Peyer's patch (tissue), 4 donors: ENCODE measurements around the gene NLRP1. TPM values are rescaled to one million over a fixed set of nuclear protein-coding genes. Genes with fewer than 3 reads are reported as not detected.

ENCODE experiments used
- DNase-seq, 3 donors: peaks; one replicate each; pipeline ENCODE4 v3.0.0-alpha.2; 2017 to 2019
- H3K27ac ChIP-seq, 4 donors: fragments of 200-600 bp; sonication (generic); one replicate each; pipeline ENCODE4 v1.5.1; 2016 to 2019
- H3K27me3 ChIP-seq, 2 donors: fragments of 200-600 bp; sonication (generic); one replicate each; pipeline ENCODE4 v1.5.1; 2019
- H3K36me3 ChIP-seq, 3 donors: fragments of 200-600 bp; sonication (generic); one replicate each; pipeline ENCODE4 v1.5.1; 2016 to 2019
- H3K4me1 ChIP-seq, 4 donors: fragments of 200-600 bp; sonication (generic); one replicate each; pipeline ENCODE4 v1.5.1; 2016 to 2019
- H3K4me3 ChIP-seq, 4 donors: fragments of 200-600 bp; sonication (generic); 1 replicate in 3 of 4; 2 replicates in 1 of 4; pipeline ENCODE4 v1.5.1; 2016 to 2019; ENCODE audit warnings: mild to moderate bottlenecking in 1 of 4
- H3K9me3 ChIP-seq, 4 donors: fragments of 200-600 bp; sonication (generic); one replicate each; pipeline ENCODE4 v1.5.1; 2016 to 2019; ENCODE audit warnings: mild to moderate bottlenecking in 1 of 4
- POLR2A ChIP-seq, 2 donors: fragments of 450-650 bp; IDR thresholded peaks; one replicate each; pipeline ENCODE4 v1.5.1; 2017; ENCODE audit warnings: antibody characterized with exemption in 2 of 2, mild to moderate bottlenecking in 2 of 2, moderate library complexity in 2 of 2
- total RNA-seq, 4 donors: library from RNA; depleted of rRNA; stranded (reverse); fragments of >200 nt; gene quantifications; one replicate each; pipeline ENCODE4 v1.1.0, GENCODE V29; 2016
- TF ChIP-seq, protein P1 (sequence below), 6 experiments: fragments of 450-650 bp in 4 of 6; fragments of 200-600 bp in 2 of 6; sonication (generic) in 1 of 6; IDR thresholded peaks; one replicate each; pipeline ENCODE4 v1.5.1; 2017 to 2019; ENCODE audit warnings: antibody characterized with exemption in 6 of 6, mild to moderate bottlenecking in 3 of 6, moderate library complexity in 1 of 6

The NLRP1 gene
- total RNA-seq, 4 donors from 2014 or later, result 8.6 to 80.0 (median 18.5) TPM

GRCh38 chr17:5624211-5624610 is 39.9 kb upstream of the NLRP1 start:
- H3K27me3 ChIP-seq, result no peaks in the 10 kb centered on the region
- no peak for TF ChIP-seq POLR2A (IDR thresholded peaks at IDR 0.05)
- TF ChIP-seq, protein P1, sequence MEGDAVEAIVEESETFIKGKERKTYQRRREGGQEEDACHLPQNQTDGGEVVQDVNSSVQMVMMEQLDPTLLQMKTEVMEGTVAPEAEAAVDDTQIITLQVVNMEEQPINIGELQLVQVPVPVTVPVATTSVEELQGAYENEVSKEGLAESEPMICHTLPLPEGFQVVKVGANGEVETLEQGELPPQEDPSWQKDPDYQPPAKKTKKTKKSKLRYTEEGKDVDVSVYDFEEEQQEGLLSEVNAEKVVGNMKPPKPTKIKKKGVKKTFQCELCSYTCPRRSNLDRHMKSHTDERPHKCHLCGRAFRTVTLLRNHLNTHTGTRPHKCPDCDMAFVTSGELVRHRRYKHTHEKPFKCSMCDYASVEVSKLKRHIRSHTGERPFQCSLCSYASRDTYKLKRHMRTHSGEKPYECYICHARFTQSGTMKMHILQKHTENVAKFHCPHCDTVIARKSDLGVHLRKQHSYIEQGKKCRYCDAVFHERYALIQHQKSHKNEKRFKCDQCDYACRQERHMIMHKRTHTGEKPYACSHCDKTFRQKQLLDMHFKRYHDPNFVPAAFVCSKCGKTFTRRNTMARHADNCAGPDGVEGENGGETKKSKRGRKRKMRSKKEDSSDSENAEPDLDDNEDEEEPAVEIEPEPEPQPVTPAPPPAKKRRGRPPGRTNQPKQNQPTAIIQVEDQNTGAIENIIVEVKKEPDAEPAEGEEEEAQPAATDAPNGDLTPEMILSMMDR (IDR thresholded peaks at IDR 0.05), result no peak

GRCh38 chr17:5621729-5622128 is 37.4 kb upstream of the NLRP1 start:
- no peak overlapping the region for H3K27ac ChIP-seq
- H3K27me3 ChIP-seq, result no peaks in the 10 kb centered on the region
- H3K9me3 ChIP-seq, result no peaks in the 10 kb centered on the region
- TF ChIP-seq, protein P1 (IDR thresholded peaks at IDR 0.05), result no peak
- TF ChIP-seq POLR2A (IDR thresholded peaks at IDR 0.05), result no peak
- H3K4me1 ChIP-seq, result no peaks in the 10 kb centered on the region
- no peak for DNase-seq
- no peak overlapping the region for H3K4me3 ChIP-seq
- H3K36me3 ChIP-seq, result no peaks in the 10 kb centered on the region

More at GRCh38 chr17:5624211-5624610, 39.9 kb upstream of the NLRP1 start:
- Histone ChIP-seq H3K36me3 (no peaks in the 10 kb centered on the region), H3K4me1 (no peaks in the 10 kb centered on the region), H3K27ac (no peak overlapping the region), H3K9me3 (no peaks in the 10 kb centered on the region), H3K4me3 (no peak overlapping the region)
- DNase-seq, result no peak

GRCh38 chr17:5621026-5621425 is 36.7 kb upstream of the NLRP1 start:
- Histone ChIP-seq H3K27ac (no peak overlapping the region), H3K36me3 (no peaks in the 10 kb centered on the region), H3K9me3 (no peaks in the 10 kb centered on the region), H3K4me1 (no peaks in the 10 kb centered on the region), H3K27me3 (no peaks in the 10 kb centered on the region), H3K4me3 (no peak overlapping the region)
- TF ChIP-seq POLR2A (IDR thresholded peaks at IDR 0.05), result no peak
- TF ChIP-seq, protein P1 (IDR thresholded peaks at IDR 0.05), result no peak
- DNase-seq, result no peak

GRCh38 chr17:5619088-5619740 is 34.9 kb upstream of the NLRP1 start:
- Histone ChIP-seq H3K4me1 (no peaks in the 10 kb centered on the region), H3K27ac (no peak overlapping the region), H3K36me3 (no peaks in the 10 kb centered on the region), H3K9me3 (no peaks in the 10 kb centered on the region), H3K27me3 (no peaks in the 10 kb centered on the region), H3K4me3 (no peak overlapping the region)
- DNase-seq, result no peak
- TF ChIP-seq, protein P1 (IDR thresholded peaks at IDR 0.05), result no peak
- no peak for TF ChIP-seq POLR2A (IDR thresholded peaks at IDR 0.05)

DNA sequence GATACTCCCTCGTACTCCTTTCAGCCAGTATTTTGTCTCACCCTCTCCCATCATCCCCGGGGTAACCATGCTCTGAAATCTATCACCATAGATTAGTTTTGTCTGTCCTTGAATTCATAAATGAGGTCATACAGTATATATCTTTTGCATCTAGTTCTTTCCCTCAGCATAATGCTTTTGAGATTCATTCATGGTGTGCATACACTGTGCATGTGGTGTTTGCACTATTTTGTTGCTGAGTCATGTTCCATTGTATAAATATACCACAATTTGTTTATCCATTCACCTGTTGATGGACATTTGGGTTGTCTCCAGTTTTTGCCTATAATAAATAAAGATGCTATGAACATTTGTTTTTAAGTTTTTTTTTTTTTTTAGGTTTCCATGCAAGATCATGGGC is 34.2 kb upstream of the NLRP1 start:
- no peaks in the 10 kb centered on the region for H3K27me3 ChIP-seq
- H3K4me1 ChIP-seq, result no peaks in the 10 kb centered on the region
- H3K27ac ChIP-seq, result no peak overlapping the region
- TF ChIP-seq, protein P1 (IDR thresholded peaks at IDR 0.05), result no peak
- no peak for TF ChIP-seq POLR2A (IDR thresholded peaks at IDR 0.05)
- H3K36me3 ChIP-seq, result no peaks in the 10 kb centered on the region
- no peak overlapping the region for H3K4me3 ChIP-seq
- no peaks in the 10 kb centered on the region for H3K9me3 ChIP-seq
- DNase-seq, result no peak
